Measurements from ENCODE around the gene MKNK1. TPM values are rescaled to one million over a fixed set of nuclear protein-coding genes. Genes with fewer than 3 reads are reported as not detected.

The MKNK1 gene
- total RNA-seq, 1 donor from 2014 or later = 42.5 TPM

GRCh38 chr1:46622344-46622743, 18.3 kb upstream of the MKNK1 start:
- no peak for DNase-seq
- intact Hi-C loops (cut with micrococcal nuclease) = no loop called here
- ATAC-seq = peak; percentile 45

GRCh38 chr1:46621930-46622329, 17.9 kb upstream of the MKNK1 start:
- DNase-seq (no peak), ATAC-seq (no peak)
- intact Hi-C loops (cut with micrococcal nuclease) = no loop called here

- ATAC-seq (no peak), DNase-seq (no peak)
- intact Hi-C loops (cut with micrococcal nuclease) = loop anchor here (10.0 kb wide), 1 partner anchor 95 kb away; the partner anchor contains the start of gene EFCAB14
Measured at GRCh38 chr1:46619656-46620258, 15.7 kb upstream of the MKNK1 start.

DNA sequence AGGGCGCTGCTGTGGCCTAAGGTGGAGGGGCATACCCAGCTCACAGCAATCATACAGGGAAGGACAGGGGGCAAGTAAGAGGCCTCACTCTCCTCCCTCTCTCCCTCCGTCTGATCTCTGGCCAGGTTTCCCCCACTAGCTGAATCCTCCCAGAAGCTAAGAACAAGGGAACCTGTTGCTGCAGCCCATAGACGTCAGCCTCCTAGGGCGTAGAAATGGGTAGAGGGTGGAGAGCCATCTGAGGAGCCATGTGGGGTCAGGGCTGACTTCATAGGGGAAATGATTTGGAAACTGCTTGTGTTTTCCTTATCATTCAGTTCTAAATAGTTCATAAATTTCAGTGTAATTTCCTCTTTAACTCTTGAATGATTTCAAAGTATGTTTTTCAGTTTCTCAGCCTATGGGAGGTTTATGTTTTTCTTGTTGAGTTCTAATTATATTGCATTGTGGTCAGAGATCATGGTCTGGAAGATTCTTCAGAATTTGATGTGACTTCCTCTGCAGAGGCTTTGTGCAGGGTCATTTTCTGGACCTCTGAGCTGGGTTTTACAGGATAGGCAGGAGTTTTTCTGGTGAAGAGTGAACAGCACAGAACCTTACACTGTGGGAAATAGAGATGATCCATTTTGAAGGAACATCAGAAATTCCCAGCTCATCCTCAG, 14.8 kb upstream of the MKNK1 start:
- intact Hi-C loops (cut with micrococcal nuclease) = loop anchor here (10.0 kb wide), 1 partner anchor 96 kb away; the partner anchor contains the start of gene EFCAB14
- DNase-seq (no peak), ATAC-seq (no peak)

- ATAC-seq (no peak), DNase-seq (no peak)
- intact Hi-C loops (cut with micrococcal nuclease) = loop anchor here (10.0 kb wide), 1 partner anchor 97 kb away; the partner anchor contains the start of gene EFCAB14
Measured at GRCh38 chr1:46617833-46618232, 13.8 kb upstream of the MKNK1 start.

DNA sequence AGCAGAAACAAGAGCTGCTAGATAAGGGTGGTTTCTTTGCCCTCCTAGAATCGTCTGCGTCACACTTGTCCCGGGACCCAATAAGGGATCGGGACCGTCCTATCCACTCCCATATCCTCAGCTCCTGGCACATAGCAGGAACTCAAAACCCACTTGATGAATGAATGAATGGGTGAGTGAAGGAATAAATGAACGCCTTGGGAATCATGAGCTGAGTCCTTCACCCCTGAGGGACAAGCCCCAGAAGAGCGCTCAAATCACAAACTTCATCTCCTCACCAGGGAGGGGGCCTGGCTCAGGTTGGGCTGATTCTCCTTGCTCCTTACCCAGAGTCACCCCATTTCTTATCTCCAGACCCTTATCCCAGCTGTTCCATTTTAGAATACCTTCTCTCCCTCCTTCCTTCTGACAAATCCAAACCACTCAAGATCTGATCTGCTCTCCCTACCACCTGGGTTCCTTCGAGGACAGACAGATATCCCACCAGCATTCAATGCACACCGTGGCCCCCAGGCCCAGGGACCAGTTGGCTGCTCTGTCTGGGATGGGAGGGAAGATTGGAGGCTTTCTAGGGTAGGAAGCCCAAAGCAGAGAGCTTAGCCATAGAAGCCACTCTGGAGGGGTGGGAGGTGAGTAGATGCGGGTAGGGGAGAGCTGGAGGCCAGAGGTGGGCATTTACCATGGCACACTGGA, 13.2 kb upstream of the MKNK1 start:
- no peak for DNase-seq
- peak; percentile 40 for ATAC-seq
- intact Hi-C loops (cut with micrococcal nuclease) = loop anchor here (10.0 kb wide), 1 partner anchor 98 kb away; the partner anchor contains the start of gene EFCAB14

DNA sequence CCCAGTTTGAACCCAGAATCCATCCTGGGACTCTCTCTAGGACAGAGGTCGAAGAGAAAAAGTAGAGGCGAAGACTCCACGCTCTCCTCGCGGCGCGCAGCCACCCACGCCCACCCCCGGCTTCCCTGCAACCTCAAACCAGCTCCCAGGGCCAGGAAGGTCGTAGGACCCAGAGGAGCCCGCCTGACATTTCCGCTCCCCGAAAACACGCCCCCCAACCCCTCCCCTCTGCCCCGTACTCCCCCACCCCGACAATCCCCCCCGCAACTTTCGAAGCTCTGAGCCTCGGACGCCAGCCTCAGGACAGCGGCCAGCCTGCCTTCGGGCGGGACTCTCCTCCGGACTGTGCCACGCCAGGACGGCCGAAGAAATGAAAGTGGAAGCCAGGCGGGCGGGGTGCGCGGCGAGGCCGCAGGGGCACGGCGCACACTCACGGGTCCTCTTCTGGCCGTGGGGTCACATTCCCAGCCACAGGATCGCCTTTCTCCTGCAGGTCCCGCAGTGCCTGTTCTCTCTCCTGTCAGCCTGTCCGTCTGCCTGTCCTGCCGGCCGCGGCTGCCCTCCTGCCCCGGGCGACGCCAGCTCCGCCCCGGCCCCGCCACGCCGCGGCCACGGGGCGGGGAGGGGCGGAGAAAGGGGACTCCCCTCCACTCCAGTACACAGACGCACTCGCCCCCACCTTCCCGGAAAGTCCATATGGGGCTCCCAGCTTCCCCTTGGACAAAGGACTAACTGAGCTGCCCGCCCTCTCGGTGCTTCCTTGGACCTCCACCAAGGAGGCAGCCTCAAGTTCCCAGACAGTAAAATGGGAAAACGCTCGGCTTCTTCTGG, 12.4 kb upstream of the MKNK1 start, which contains the start of gene MOB3C:
TSS of gene MOB3C (minus strand) at position 535 of the 831 bp plus-strand sequence. CDS start 3,490 bp downstream, outside the sequence.
- intact Hi-C loops (cut with micrococcal nuclease) = loop anchor here (10.0 kb wide), 1 partner anchor 98 kb away; the partner anchor contains the start of gene EFCAB14
- peak; percentile 92 for DNase-seq
- peak; percentile 94 for ATAC-seq

GRCh38 chr1:46615735-46616134, 11.7 kb upstream of the MKNK1 start:
- ATAC-seq = no peak
- intact Hi-C loops (cut with micrococcal nuclease) = loop anchor here (10.0 kb wide), 1 partner anchor 99 kb away; the partner anchor contains the start of gene EFCAB14
- no peak for DNase-seq

DNA sequence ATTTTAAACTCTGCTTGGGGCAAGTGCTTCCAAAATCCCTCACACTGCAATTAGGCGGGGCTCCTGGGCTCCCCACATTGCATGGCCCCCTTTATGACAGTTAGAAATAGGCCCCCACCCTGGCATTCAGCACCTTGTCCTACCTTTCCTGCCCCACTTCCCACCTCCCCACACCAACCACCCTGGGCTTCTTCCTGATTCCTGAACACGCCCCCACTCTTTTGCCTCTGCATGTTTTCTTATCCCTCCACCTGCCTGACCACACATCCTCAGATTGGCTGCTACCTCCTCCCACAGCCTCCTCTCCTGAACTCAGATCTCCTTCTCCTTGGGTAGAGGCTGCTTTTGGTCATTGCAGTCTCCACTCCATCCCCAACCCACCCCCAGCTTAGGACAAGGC, 11.0 kb upstream of the MKNK1 start:
- ATAC-seq (no peak), DNase-seq (no peak)
- intact Hi-C loops (cut with micrococcal nuclease) = loop anchor here (10.0 kb wide), 1 partner anchor 100 kb away; the partner anchor contains the start of gene EFCAB14

- intact Hi-C loops (cut with micrococcal nuclease) = loop anchor here (10.0 kb wide), 1 partner anchor 100 kb away; the partner anchor contains the start of gene EFCAB14
- no peak for DNase-seq
- no peak for ATAC-seq
Measured at GRCh38 chr1:46614604-46614984, 10.5 kb upstream of the MKNK1 start.

DNA sequence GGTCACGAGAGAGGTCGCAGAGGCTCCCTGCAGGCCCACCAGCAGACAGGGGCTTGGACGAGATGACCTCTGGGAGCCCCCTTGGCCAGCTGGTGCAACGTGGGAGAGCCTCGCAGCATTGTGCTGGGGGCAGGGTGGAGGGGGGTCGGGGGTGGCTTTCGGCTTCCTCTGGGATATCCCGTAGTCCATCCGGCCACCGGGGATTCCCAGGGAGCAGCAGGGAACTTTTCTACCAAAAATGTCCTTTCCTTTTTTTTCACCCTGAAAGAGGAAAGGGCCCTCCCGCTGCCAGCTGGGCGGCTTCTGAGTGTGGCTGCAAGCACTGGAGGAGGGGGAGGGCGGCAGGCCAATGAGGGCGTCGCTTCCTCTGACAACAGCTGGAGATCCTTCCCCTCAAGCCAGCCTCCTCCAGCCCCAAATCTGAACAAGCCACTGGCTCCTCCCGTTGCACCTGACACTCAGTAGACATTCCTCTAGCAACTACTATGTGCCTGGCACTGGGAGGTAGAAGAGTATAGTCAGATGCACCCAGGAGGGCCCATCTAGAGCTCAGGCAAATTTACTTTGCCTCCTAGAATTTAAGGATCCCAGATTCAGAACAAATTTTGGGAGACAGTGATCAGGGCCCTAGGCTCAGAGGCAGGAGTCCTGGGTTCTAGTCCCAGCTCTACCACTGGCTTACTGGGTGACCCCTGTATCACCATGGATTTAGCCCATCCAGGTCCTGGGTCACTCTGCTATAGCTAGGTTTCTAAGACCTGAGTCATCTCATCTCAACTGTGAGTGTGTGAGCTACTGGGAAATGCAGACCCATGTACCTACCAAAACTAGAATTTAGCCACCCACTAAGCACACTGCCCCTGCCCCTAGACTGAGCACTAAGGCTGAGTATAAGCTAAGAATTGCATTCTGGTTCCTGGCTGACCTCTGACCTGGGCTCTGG, 9.9 kb upstream of the MKNK1 start:
- peak; percentile 96 for DNase-seq
- intact Hi-C loops (cut with micrococcal nuclease) = loop anchor here (10.0 kb wide), 1 partner anchor 101 kb away; the partner anchor contains the start of gene EFCAB14
- peak; percentile 71 for ATAC-seq

- DNase-seq (peak; percentile 59), ATAC-seq (no peak)
- intact Hi-C loops (cut with micrococcal nuclease) = loop anchor here (10.0 kb wide), 1 partner anchor 102 kb away; the partner anchor contains the start of gene EFCAB14
Measured at GRCh38 chr1:46612937-46613660, 9.0 kb upstream of the MKNK1 start.

DNA sequence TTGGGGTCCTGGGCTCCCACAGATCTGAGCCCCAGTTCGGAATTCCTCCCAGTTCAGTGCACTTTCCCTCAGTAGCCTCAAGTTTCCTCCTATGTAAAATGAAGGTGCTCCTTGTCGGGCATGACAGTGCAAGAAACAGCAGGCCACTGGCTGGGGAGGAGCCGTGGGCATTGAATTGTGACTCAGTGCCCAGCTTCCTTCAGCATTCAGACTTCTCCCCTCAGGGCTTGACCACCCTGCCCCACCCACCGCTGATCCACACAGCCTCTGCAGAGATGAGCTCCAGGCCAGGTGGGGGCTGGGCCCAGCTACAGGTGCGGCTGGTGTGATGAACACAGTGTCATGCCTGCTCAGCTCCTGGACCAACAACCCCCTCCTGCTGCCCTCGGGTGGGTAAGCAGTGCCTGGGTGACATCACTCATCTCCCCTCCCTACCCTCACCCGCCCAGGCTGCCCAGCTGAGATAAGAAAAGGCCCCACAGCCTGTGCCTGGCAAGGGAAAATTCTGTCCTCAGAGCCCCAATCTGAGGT, 7.7 kb upstream of the MKNK1 start:
- intact Hi-C loops (cut with micrococcal nuclease) = loop anchor here (10.0 kb wide), 1 partner anchor 103 kb away; the partner anchor contains the start of gene EFCAB14
- no peak for ATAC-seq
- no peak for DNase-seq

- DNase-seq (peak; percentile 63), ATAC-seq (peak; percentile 50)
- intact Hi-C loops (cut with micrococcal nuclease) = no loop called here
Measured at GRCh38 chr1:46607345-46608130, 3.5 kb upstream of the MKNK1 start.

- DNase-seq = no peak
- ATAC-seq = no peak
- intact Hi-C loops (cut with micrococcal nuclease) = no loop called here
Measured at GRCh38 chr1:46606255-46606965, 2.3 kb upstream of the MKNK1 start.

All from left ventricle myocardium superior (tissue), 1 donor.